B cell (primary cell): Measurements from ENCODE around the gene PDGFRA. TPM values are rescaled to one million over a fixed set of nuclear protein-coding genes. Genes with fewer than 3 reads are reported as not detected.

ENCODE experiments used
- ATAC-seq: fragments of 200-7000 bp; cut with Tn5 transposase; one replicate; pipeline ENCODE4 v1.10.0; 2021; ENCODE audit warnings: low read depth, mild to moderate bottlenecking, moderate number of reproducible peaks, moderate library complexity
- CTCF ChIA-PET: fragments of 350-600 bp; sonication (Branson Sonifier 250); formaldehyde crosslinking; loops from one replicate; lab custom pipeline; 2021; ENCODE audit warnings: antibody characterized with exemption, inconsistent platforms; lab: Charles Lee
- POLR2A ChIA-PET: fragments of 350-600 bp; sonication (Branson Sonifier 250); formaldehyde crosslinking; loops from one replicate; lab custom pipeline; 2021; ENCODE audit warnings: antibody characterized with exemption; lab: Charles Lee
- DNase-seq: peaks from one replicate; pipeline ENCODE4 v3.0.0; 2013
- H2AFZ ChIP-seq: 2 replicates; pipeline ENCODE4 v1.6.1; 2012; ENCODE audit warnings: mild to moderate bottlenecking, low read depth, low read length; ENCODE audit not compliant: insufficient read depth, poor library complexity, severe bottlenecking
- H3K27ac ChIP-seq, 2 donors: 1 replicate in 1 of 2; 2 replicates in 1 of 2; pipeline ENCODE4 v1.5.1; 2012 to 2013; ENCODE audit warnings: low read length in 2 of 2, mild to moderate bottlenecking in 2 of 2, moderate library complexity in 1 of 2
- H3K27me3 ChIP-seq, 4 experiments: fragments of 200-600 bp in 1 of 4; sonication (generic) in 1 of 4; replicated peaks in 1 of 4; 1 replicate in 2 of 4; 2 replicates in 2 of 4; pipeline versions ENCODE4 v1.6.1 to v1.7.0; 2013 to 2016; ENCODE audit warnings: low read length in 3 of 4, mild to moderate bottlenecking in 2 of 4, mixed read lengths in 1 of 4, moderate library complexity in 1 of 4; ENCODE audit not compliant: insufficient read depth in 4 of 4, control insufficient read depth in 3 of 4; ENCODE audit errors: control extremely low read depth in 1 of 4
- H3K36me3 ChIP-seq, 2 experiments: replicated peaks in 1 of 2; 1 replicate in 1 of 2; 2 replicates in 1 of 2; pipeline versions ENCODE4 v1.6.1 to v1.7.1; 2013; ENCODE audit warnings: low read length in 1 of 2; ENCODE audit not compliant: insufficient read depth in 2 of 2, control insufficient read depth in 1 of 2; ENCODE audit errors: control extremely low read depth in 1 of 2, extremely low read depth in 1 of 2
- H3K4me1 ChIP-seq, 2 donors: fragments of 200-600 bp in 1 of 2; sonication (generic) in 1 of 2; 1 replicate in 1 of 2; 2 replicates in 1 of 2; pipeline versions ENCODE4 v1.5.1 to v1.6.1; 2013 to 2017; ENCODE audit warnings: low read length in 2 of 2; ENCODE audit not compliant: control insufficient read depth in 2 of 2, insufficient read depth in 2 of 2
- H3K4me2 ChIP-seq: replicated peaks from 2 replicates; pipeline ENCODE3; 2012; ENCODE audit warnings: mild to moderate bottlenecking, low read depth, low read length; ENCODE audit not compliant: poor library complexity, severe bottlenecking
- H3K4me3 ChIP-seq, 5 experiments: fragments of 200-600 bp in 1 of 5; sonication (generic) in 1 of 5; 1 replicate in 3 of 5; 2 replicates in 2 of 5; pipeline versions ENCODE4 v1.5.1 to v1.7.0; 2011 to 2016; ENCODE audit warnings: low read length in 4 of 5, mild to moderate bottlenecking in 4 of 5, low read depth in 2 of 5, control low read depth in 1 of 5, moderate library complexity in 1 of 5; ENCODE audit not compliant: insufficient read depth in 1 of 5; ENCODE audit errors: control extremely low read depth in 1 of 5, extremely low read depth in 1 of 5
- H3K79me2 ChIP-seq: fragments of 200-600 bp; sonication (generic); one replicate; pipeline ENCODE4 v1.6.0; 2016; ENCODE audit warnings: low read length; ENCODE audit not compliant: control insufficient read depth, insufficient read depth
- H3K9ac ChIP-seq: fragments of 200-600 bp; sonication (generic); 2 replicates; pipeline ENCODE4 v1.6.1; 2017; ENCODE audit warnings: mild to moderate bottlenecking, low read length, moderate library complexity
- H3K9me3 ChIP-seq, 3 donors: one replicate each; pipeline versions ENCODE4 v1.6.1 to v1.7.1; 2013; ENCODE audit warnings: low read length in 2 of 3; ENCODE audit not compliant: control insufficient read depth in 2 of 3, insufficient read depth in 1 of 3; ENCODE audit errors: control extremely low read depth in 1 of 3
- H4K20me1 ChIP-seq: 2 replicates; pipeline ENCODE4 v1.6.0; 2012; ENCODE audit warnings: mild to moderate bottlenecking, low read length; ENCODE audit not compliant: insufficient read depth, control insufficient read depth, poor library complexity, severe bottlenecking
- H3K27ac Mint-ChIP-seq: one replicate; pipeline ENCODE4 v1.8.0; 2021; ENCODE audit warnings: mixed read lengths
- H3K27me3 Mint-ChIP-seq: one replicate; pipeline ENCODE4 v1.8.0; 2021; ENCODE audit warnings: mixed read lengths
- H3K4me1 Mint-ChIP-seq: one replicate; pipeline ENCODE4 v1.8.0; 2021; ENCODE audit warnings: mixed read lengths
- H3K4me3 Mint-ChIP-seq: one replicate; pipeline ENCODE4 v1.8.0; 2021; ENCODE audit warnings: mixed read lengths
- H3K9me3 Mint-ChIP-seq: one replicate; pipeline ENCODE4 v1.8.0; 2022; ENCODE audit warnings: mixed read lengths; ENCODE audit not compliant: insufficient read depth
- CTCF ChIP-seq: fragments of 200-600 bp; IDR thresholded peaks from one replicate; pipeline ENCODE4 v1.8.0; 2022; ENCODE audit warnings: antibody characterized with exemption, mild to moderate bottlenecking
- EZH2 ChIP-seq: IDR thresholded peaks from 2 replicates; pipeline ENCODE4 v1.6.1; 2012; ENCODE audit warnings: borderline replicate concordance, low read depth, mild to moderate bottlenecking, moderate library complexity, low read length; ENCODE audit not compliant: insufficient read depth, poor library complexity, severe bottlenecking
- WGBS: methylation state at CpG from one replicate; pipeline ENCODE4 v1.1.5; 2013; ENCODE audit warnings: missing lambda C conversion rate; ENCODE audit not compliant: insufficient coverage; 5-methylcytosine and 5-hydroxymethylcytosine counted together
- intact Hi-C: fragments of 100-400 bp; cut with micrococcal nuclease; formaldehyde crosslinking; loops from one replicate; pipeline ENCODE4 v1.10.0; 2022
- polyA plus RNA-seq: library from polyadenylated mRNA; depleted of rRNA; stranded (reverse); fragments of >200 nt; gene quantifications from 2 replicates; pipeline ENCODE4 v1.2.3, GENCODE V29; 2012
- total RNA-seq, 2 donors: library from RNA; stranded (reverse); fragments of 120-200 nt in 1 of 2; gene quantifications; 1 replicate in 1 of 2; 2 replicates in 1 of 2; pipeline versions ENCODE4 v1.2.3 to v1.2.4, GENCODE V29; 2013 to 2022

The PDGFRA gene
- total and polyA plus RNA-seq, 2 donors (not counting 1 experiment from before 2014, with no cell fraction given), result not detected

- no peak overlapping the region for H3K27ac Mint-ChIP-seq
Measured at GRCh38 chr4:54320826-54321685, 92.0 kb downstream of the PDGFRA start.

More at GRCh38 chr4:54320826-54321685, 92.0 kb downstream of the PDGFRA start:
- TF ChIP-seq CTCF, result no peak
- no peak for TF ChIP-seq EZH2
- Mint-ChIP-seq H3K4me3 (no peak overlapping the region), H3K27me3 (no peaks in the 10 kb centered on the region), H3K9me3 (no peaks in the 10 kb centered on the region), H3K4me1 (peaks cover 6% of the 10 kb centered on the region)
- Histone ChIP-seq H2AFZ (no peak overlapping the region), H3K4me2 (no peak overlapping the region), H4K20me1 (no peaks in the 10 kb centered on the region), H3K79me2 (no peaks in the 10 kb centered on the region), H3K9me3 (peaks cover 0 to 4% (median 0%) of the 10 kb centered on the region in 3 donors), H3K27me3 (no peaks in the 10 kb centered on the region), H3K36me3 (no peaks in the 10 kb centered on the region), H3K4me1 (peaks cover 2% of the 10 kb centered on the region in 2 donors), H3K27ac (no peak overlapping the region), H3K4me3 (no peak overlapping the region), H3K9ac (no peak overlapping the region)
- intact Hi-C loops, result loop anchor here (5.0 kb wide), 3 partner anchors 521 to 1416 kb away; no protein-coding TSS in a partner anchor
- WGBS, result 93% methylated on average over 7 of the region's 7 CpGs
- ATAC-seq (no peak), DNase-seq (no peak)
- ChIA-PET CTCF (interaction anchor here (1.4 kb wide), 1 partner anchor 521 kb away, joined by 3 read pairs; no protein-coding TSS in a partner anchor), POLR2A (no interaction called here)
